Uterus (tissue), 2 donors: ENCODE results near the gene MFNG.

ENCODE experiments used
- CTCF ChIP-seq, 4 experiments: fragments of 200-600 bp in 2 of 4; fragments of 450-650 bp in 2 of 4; sonication (generic) in 2 of 4; IDR thresholded peaks; one replicate each; pipeline ENCODE4 v1.5.1; 2016 to 2019; ENCODE audit warnings: antibody characterized with exemption in 4 of 4, mild to moderate bottlenecking in 2 of 4, moderate library complexity in 1 of 4
- POLR2A ChIP-seq, 2 donors: fragments of 450-650 bp; IDR thresholded peaks; one replicate each; pipeline ENCODE4 v1.6.1; 2016; ENCODE audit warnings: antibody characterized with exemption in 2 of 2, mild to moderate bottlenecking in 1 of 2, moderate library complexity in 1 of 2

GRCh38 chr22:37503183-37503683 lies 17.0 kb upstream of the MFNG start:
- TF ChIP-seq CTCF (IDR thresholded peaks at IDR 0.05), result no peak
- no peak for TF ChIP-seq POLR2A (IDR thresholded peaks at IDR 0.05)
